Measurements from ENCODE around the gene PPIL6.

Gene PPIL6

DNA sequence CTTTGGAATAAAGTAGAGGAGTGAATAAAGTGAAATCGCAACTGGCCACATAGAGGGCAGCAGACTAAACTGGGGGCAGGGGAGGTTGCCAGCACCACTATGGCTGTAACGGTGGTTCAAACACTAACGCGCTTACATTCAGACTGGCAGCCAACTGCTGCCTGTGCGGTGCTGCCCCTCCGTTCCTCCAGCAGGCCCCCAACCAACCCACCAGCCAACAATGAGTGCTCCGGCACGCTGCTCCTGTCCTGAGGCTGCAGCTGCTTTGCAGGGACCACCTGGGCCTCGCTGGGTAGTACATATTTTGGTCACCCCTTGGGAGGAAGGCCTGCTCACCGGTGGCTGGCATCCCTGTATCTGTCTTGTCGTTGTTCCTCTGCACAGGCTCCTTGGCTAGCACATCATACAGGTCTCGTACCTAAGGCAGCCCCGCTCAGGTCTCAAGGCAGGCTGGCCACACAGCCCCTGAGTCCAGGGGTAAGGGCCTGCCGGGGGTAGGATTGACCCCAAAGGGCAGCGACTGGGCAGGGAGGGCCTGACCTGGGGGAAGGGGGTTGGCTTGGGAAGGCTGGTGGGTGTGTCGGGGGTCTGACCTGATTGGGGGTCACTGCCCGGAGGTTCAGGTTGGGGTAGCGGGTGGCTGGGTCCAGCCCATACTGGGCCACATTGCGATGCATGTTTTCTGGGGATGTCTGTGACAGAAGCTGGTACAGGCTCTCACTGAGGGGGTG lies 8.8 kb upstream of the PPIL6 start:
- DNase-seq (ENCODE audit: low spot score): peak; percentile 36

DNA sequence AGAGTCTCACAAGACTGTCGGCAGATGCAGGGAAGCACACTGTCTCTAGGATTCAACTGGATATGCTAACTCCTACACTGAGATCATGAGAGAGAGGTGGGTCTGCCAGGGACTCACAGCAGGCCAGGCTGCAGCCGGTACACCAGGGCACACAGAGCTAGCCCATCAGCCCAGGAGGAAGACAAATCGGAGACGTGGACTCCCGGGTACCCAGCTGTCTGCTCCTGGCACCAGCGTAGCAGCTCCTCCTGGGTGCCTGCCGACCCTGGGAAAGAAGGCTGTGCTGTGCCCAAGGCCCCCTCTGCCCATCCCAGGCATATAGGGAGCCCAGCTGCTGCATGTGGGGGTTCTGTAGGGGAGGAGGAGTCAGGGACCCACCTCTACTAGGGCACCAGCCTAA lies 8.2 kb upstream of the PPIL6 start:
- DNase-seq (ENCODE audit: low spot score): peak; percentile 41

DNA sequence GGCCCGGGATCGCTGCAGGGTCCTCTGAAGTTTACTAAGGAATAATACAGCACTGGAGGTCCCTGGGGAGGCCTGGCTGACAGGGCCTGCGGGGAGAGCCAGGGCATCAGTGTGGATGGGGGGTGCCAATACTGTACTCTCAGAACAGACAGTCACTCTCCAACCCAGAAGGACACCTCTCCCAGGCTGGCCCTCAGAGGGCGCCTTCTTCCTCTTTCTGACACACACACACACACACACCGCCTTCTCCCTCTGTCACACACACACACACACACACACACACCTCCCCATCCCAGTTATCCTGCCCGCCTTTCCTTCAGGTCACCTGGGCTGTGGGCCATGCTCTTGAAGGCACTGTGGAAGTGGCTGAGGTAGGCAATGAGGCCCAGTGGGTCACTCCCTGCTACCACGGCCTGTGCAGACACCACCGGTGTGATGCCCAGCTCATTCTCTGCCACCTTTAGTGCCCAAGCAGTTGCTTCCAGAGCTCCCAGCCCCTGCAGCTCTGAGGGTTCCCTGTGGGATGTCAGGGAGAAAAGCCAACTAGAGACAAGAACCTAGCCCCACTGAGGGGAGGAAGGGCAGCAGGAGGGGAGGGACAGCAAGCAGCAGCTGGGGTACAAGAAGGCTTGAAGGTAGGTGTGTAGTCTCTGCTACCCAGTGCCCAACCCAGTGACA lies 7.6 kb upstream of the PPIL6 start:
- peak; percentile 45 for DNase-seq (ENCODE audit: low spot score)

DNA sequence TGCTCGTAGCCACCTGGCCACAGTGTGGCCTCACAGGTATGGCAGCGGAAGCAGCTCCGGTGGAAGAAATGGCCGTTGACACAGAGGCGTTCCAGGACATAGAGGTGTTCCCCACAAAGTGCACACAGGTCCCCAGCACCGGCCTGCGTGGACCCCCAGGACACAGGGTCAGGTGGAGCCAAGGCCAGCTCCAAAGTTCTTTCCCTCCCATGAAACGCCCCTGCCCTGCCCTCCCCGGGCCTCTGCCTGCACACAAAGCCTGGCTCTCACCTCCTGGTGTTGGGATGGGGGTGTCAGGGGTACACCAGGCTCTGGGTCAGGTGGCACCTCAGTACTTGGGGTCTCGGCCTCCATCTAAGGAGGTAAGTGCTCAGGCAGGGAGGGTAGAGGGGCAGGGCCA lies 6.7 kb upstream of the PPIL6 start:
- DNase-seq (ENCODE audit: low spot score): no peak

DNA sequence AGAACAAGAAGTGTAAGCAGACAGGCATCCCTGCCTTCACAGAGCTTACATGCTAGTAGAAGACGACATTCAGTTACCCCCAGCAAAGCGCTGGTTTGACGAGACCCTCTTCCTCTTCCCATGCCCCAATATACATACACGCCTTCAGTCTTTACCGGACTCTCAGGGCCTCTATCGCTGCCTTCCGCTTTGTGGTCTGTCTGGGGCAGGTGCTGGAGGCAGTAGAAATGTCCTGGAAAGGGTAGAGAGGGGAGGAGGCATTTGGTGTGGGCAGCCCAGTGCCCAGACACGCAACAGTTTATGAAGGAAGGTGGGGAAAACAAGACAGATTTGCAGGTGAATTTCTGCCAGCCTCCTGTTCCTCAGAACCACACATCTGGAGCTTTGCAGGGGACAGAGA lies 6.1 kb upstream of the PPIL6 start:
- no peak for DNase-seq (ENCODE audit: low spot score)

DNA sequence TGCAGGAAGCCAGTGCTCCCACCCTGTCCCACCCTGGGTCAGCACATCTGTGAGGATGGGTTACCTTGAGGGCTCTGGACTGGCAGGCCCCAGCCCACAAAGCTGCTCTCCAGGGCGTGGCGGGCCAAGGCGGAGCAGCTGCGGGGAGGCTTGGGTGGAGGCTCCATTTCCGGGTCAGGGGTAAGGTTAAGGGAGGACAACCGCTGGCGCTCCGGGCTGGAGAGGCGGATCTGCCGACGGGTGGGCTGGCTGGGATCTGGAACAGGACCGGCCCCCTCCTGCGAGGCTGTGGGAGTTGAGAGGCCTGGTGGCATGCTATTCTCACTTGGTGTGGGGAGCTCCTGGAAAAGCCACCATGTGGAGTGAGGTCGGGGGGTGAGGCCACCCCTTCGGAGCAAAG lies 5.6 kb upstream of the PPIL6 start:
- DNase-seq (ENCODE audit: low spot score): peak; percentile 19

DNA sequence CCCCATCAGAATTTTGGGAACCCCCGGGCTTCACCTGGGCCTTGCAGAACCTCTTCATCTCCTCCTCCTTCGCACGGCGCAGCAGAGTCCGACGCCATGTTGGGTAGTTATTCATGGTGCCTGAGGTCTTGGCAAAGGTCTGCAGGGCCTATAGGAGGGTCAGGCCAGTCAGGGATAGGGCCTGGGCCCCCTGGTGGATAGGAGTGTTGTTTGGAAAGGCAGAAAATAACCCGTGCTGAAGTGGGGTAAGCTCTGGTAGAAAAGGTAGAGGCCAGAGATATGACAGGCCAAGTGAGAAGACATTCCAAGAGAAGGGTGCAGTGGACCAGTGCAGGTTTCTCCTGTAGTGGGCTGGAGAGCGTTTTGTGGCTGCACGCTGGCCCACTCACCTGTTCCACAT lies 5.0 kb upstream of the PPIL6 start:
- DNase-seq (ENCODE audit: low spot score): peak; percentile 33

DNA sequence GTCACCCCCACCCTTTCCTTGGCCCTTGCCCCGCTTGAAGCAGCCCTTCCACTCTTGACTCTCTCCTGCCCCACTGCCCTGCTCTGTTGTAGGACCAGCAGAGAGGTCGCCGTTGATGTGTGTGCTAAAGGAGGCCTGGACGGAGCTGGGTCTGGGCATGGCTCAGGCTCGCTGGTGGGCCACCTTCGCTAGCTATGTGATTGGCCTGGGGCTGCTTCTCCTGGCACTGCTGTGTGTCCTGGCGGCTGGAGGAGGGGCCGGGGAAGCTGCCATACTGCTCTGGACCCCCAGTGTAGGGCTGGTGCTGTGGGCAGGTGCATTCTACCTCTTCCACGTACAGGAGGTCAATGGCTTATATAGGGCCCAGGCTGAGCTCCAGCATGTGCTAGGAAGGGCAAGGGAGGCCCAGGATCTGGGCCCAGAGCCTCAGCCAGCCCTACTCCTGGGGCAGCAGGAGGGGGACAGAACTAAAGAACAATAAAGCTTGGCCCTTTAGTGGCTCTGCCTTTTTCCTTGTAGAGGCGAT lies 3.1 kb upstream of the PPIL6 start:
- DNase-seq (ENCODE audit: low spot score): no peak

DNA sequence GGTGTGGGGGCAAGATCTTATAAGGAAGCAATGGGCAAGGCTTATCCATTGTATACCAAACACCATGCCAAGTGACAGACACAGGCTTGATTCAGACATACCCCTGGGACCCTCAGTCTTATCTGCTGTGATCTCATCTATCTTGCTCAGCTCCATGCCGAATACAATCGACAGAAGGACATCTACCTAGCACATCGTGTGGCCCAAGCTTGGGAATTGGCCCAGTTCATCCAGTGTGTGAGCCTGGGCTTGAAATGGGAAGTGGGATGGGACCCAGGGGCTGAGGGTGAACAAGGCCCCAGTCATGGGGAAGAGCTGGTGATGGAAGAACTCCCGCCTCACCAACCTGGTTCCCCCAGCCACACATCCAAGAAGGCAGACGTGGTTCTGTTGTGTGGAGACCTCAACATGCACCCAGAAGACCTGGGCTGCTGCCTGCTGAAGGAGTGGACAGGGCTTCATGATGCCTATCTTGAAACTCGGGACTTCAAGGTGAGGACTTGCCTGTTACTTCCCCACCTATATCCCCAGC lies 2.0 kb upstream of the PPIL6 start:
- DNase-seq (ENCODE audit: low spot score): no peak

DNA sequence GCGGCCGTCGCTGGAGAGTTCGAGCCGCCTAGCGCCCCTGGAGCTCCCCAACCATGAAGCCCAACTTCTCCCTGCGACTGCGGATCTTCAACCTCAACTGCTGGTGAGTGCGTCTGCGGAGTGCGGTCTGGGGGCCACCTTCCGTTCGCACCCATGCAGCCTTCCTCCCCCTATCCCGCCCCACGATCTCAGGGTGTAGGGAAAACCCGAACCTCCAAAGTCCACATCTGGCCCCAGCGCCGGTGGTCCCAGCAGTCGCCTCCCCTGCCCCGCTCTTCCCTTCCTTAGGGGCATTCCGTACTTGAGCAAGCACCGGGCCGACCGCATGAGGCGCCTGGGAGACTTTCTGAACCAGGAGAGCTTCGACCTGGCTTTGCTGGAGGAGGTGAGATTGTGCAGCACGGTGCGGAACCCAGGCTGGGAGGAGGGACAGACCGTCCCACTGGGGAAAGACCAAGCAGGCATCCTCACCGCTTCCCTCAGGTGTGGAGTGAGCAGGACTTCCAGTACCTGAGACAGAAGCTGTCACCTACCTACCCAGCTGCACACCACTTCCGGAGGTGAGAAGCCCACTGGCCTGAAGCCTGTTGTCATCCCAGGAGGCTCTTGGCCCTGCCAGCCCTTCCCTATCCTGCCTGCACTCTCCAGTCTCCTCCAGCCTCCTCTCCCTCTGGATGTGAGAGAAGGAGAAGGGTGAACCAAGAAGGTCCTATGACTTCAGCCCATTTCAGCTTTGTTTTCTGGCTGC lies 815 bp upstream of the PPIL6 start:
- DNase-seq (ENCODE audit: low spot score): peak; percentile 77

DNA sequence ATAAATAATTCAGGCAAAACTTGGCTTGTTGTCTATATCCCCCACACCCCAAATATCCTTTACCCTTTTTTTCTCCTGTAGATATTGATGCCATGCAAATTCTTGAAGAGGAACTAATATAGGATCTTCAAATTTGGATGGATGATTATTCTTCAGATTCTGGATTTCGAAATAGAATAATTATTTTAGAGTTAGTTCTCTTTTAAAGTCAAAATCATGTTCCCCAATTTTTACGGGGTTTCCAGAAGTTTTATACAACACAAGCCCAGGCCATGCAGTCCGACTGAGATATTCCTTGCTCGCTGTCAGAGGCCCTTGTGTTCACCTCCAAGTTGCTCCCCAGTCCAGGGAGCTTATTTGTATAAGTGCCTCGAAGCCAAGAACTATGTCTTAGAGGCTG lies 4.4 kb downstream of the PPIL6 start:
- DNase-seq (ENCODE audit: low spot score): no peak

DNA sequence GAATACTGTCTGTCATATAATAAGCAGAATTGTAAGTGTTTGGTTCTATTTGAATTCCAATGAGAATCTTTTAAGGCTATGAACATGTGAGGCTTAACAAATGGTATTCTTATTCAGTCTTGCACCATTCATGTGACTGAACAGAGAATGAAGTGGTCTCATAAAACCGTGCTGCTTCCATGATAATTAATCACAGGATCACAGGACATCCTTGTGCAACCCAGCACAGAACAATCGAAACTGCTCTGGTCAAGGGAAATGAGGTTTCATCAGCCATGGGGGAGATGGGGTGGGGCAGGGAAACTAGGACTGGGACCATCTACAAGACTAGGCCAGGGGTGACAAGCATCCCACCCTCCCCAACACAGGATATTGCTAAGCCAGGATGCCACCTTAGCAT lies 6.0 kb downstream of the PPIL6 start:
- no peak for DNase-seq (ENCODE audit: low spot score)

DNA sequence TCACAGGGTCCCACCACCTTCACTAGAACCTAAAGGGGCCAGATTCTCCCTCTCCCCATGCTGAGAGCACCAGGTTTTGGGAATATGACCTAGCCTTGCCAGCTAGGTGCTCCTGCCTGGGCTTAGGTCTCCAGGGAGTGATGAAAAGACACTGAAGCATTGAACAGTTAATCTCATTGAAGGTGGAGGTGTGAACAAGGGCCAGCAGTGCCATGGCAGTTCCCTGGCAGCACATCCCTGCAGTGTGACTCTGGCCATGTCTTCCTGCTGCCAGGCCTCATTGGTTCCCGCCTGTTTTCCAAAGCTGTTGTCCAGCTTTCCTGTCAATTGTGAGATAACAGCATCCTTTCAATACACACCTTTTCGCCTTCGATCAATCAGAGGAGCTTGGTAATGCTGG lies 10.9 kb downstream of the PPIL6 start:
- DNase-seq (ENCODE audit: low spot score): no peak

DNA sequence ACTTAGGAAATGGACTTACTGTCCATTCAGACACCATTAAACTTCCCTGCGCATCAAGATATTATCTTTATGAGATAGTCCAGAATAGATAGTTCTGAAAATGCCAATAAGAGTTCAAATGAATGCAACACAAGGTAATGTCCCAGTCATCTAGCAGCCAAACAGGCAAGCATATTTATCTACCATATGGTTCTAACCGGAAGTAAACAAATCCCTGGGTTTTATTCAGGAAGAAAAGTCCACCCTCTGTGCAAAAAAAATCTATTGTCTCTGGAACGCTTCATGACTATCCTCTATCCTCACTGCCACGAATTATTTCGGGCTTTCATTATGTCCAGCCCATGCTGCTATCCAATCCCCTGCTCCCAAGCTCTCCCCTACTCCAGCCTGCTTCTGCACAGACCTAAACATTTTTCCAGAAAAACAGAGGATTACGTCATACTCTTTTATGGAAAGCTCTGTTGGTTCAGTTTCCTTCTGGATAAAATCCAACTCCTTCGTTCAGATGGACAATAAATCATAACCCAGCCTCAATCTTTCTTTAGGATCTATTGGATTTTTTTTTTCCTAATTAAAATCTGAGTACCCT lies 11.4 kb downstream of the PPIL6 start:
- no peak for DNase-seq (ENCODE audit: low spot score)

DNA sequence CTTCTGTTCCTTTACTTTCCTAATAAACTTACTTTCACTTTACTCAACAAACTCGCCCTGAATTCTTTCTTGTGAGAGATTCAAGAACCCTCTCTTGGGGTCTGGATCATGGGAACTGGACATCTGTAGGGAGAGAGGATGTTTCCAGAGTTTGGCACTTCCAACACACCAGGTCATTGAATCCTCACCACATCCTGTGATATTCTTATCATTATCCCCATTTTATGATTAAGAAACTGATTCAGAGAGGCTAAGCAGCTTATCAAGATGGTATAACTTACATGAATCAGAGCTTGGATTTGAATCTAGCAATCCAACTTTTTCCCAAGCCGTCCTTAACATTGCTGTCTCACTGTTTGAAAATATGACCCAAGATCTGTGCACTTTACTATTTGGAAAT lies 15.5 kb downstream of the PPIL6 start:
- DNase-seq (ENCODE audit: low spot score): no peak

DNA sequence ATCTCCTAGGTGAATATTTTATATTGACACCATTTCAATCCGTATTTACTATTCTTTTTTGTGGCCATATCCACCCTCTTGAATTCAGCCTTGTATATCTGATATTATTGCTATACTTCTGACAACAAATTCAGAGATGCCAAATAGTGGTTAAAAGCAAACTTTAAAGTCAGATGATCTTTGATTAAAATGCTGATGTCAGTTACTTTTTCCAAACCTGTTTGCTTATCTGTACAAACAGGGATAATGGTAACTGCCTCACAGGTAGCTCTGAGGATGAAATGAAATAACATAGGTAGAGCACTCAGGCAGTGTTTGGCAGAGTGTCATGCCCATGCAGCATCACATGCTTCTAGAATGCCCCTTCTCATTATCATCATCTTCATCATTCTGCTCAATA lies 19.2 kb downstream of the PPIL6 start:
- DNase-seq (ENCODE audit: low spot score): no peak

DNA sequence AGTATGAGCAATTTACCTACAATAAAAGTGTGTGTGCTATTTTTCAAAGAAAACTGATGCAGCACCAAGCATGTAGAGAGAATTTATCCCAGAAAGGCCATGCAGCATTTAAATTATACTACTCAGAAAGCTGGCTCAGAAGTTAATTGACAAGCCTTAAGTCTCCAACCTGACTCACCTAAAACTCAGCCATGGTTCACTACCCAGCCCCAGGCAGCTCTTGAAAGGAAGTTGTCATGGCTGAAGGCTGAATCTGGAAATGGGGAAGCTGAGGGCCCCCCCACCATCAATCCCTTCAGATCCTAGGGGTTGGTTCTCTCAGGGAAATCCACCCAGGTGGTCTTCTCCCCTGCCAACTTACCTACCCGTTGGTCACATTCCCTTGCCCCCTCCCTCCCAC lies 19.7 kb downstream of the PPIL6 start:
- no peak for DNase-seq (ENCODE audit: low spot score)

DNA sequence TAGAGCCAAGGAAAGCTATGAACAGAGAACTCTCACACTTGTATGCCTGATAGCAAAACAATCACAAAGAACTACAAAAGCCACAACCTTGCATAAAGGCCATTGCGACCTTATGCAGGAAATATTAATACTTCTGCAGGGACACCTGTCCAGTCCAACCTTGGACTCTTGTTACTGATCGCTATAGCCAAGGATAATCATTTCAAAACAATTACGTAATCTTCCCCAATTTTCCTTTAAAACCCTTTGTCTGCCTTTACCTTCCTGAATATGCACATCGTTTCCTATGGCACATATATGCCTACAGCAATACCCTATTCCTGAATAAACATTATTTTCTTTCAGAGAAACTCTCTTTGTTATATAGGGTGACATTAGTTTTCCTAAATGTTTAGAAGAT lies 22.8 kb downstream of the PPIL6 start:
- DNase-seq (ENCODE audit: low spot score): no peak

DNA sequence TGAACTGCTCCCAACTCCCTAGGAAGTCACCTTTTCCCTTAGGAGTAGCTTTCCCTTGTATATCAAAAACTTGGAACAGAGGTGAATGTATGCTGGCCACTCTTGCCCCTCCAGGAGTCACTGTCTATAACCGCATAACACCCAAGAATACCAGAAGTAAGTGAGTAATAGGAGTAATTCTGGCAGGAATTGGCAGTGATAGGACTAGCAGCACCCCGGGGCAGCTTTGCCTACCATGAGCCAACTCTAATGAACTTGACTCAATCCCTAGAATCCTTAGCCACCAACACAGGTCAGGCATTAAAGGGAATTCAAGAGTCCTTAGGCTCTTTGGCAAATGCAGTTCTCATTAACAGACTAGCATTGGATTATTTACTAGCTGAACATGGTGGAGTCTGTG lies 29.4 kb downstream of the PPIL6 start:
- no peak for DNase-seq (ENCODE audit: low spot score)

DNA sequence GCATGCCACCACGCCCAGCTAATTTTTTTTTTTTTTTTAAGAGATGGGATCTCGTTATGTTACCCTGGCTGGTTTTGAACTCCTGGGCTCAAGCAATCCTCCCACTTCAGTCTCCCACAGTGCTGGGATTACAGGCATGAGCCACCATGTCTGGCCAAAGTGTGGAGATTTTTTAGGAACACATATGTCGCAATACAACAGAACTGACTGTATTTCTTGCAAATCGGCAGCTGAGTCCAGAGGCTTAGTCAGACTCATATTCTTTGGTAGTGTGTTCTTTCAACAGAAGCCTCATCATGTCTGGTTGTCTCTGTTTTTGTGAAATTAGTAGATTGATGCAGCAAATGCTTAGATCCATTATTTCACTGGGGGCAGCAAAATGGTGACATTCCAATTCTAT lies 34.2 kb downstream of the PPIL6 start:
- no peak for DNase-seq (ENCODE audit: low spot score)

DNA sequence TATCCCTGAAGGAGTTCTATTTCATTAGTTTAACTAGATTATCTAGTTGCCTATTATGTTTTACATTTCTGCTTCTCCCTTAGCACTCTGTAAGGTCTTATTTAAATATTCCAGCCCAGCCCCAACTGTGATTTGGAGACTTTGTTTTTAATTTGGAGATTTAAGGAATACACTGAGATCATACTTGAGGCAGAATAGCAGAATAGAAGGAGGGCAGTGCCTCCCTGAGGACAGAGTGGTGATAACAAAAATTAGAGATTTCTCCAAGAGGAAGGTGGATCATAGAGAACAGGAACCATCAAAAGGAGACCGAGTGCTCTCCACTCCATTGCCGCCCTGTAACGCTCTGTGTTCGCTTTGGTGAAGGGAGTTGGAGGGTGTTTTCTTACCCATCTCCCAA lies 43.4 kb downstream of the PPIL6 start:
- no peak for DNase-seq (ENCODE audit: low spot score)

DNA sequence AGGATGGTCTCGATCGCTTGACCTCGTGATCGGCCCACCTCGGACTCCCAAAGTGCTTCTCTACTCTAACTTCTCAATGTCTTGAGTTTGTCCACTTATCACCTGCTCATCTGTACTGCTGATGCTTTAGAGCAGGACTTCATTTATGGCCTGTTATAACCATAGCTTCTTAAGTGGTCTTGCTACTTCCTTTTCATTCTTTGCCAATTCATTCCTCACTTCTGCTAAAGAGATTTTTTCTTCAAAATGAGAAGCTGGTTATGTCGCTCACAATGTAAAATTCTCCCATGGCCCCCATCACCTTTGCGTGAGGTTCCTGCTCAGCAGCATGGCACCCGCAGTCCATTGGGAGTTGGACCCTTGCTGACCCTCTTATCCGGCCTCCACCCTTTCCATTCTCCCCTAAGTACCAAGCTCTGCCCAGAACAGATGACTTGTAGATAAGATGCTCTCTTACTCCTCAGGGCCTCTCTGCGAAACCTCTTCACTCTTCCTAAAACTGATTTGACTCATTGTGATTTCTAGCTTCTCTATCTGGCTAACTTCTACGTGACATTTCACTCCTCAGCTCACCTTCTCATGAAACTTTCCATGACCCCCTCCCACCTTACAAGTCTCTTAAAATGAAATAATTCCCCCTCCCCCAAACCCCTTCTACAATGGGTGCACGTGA lies 44.2 kb downstream of the PPIL6 start:
- no peak for DNase-seq (ENCODE audit: low spot score)
